ENCODE data around the gene DOCK4. TPM values are rescaled to one million over a fixed set of nuclear protein-coding genes. Genes with fewer than 3 reads are reported as not detected.

DOCK4 gene
- polyA plus RNA-seq, 1 donor (not counting 4 experiments of a cell fraction or from before 2014, with no cell fraction given) = 13.9 TPM

DNA sequence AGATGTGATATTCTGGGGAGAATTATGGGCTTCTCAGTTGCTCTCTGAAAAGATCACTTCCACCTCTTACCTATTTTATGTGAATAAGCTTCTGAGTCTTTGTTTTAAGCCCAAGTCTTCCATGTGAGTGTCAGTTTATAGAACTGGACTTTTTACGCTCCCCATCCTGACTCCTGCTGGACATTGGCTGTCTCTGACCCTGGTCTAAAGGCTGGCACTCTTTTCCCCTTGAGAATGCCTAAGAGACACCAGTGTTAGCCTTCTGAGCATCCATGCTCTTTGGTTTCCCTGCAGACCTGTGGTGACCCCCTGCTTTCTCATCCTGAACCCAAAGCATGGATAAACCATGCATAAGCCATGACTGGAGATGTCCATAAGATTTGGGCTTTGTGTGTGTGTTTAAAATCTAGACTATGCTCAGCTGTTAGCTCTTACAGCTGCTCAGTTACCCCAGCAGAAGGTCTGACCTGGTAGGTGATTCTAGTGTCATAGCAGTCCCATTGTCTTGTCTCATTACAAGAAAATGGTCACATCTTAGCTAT lies 495.3 kb downstream of the DOCK4 start:
- H3K36me3 ChIP-seq (ENCODE audit: control insufficient read depth in 2 of 2, extremely low read depth in 1 of 2, insufficient read depth in 2 of 2, low read length in 2 of 2) = no peaks in the 10 kb centered on the region
- H2AFZ ChIP-seq (ENCODE audit: control insufficient read depth, low read length) = no peak overlapping the region
- no peaks in the 10 kb centered on the region for H3K9me1 ChIP-seq (ENCODE audit: control insufficient read depth, extremely low read depth, insufficient read depth, low read length)
- no peaks in the 10 kb centered on the region for H3K27me3 ChIP-seq (ENCODE audit: control insufficient read depth, extremely low read depth, insufficient read depth, low read length)
- TF ChIP-seq, protein P1, sequence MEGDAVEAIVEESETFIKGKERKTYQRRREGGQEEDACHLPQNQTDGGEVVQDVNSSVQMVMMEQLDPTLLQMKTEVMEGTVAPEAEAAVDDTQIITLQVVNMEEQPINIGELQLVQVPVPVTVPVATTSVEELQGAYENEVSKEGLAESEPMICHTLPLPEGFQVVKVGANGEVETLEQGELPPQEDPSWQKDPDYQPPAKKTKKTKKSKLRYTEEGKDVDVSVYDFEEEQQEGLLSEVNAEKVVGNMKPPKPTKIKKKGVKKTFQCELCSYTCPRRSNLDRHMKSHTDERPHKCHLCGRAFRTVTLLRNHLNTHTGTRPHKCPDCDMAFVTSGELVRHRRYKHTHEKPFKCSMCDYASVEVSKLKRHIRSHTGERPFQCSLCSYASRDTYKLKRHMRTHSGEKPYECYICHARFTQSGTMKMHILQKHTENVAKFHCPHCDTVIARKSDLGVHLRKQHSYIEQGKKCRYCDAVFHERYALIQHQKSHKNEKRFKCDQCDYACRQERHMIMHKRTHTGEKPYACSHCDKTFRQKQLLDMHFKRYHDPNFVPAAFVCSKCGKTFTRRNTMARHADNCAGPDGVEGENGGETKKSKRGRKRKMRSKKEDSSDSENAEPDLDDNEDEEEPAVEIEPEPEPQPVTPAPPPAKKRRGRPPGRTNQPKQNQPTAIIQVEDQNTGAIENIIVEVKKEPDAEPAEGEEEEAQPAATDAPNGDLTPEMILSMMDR (optimal IDR thresholded peaks at IDR 0.05 in 1 of 3, IDR thresholded peaks at IDR 0.05 in 1 of 3, conservative IDR thresholded peaks at IDR 0.05 in 1 of 3; ENCODE audit: extremely low read depth in 1 of 3, insufficient read depth in 2 of 3, low read length in 3 of 3) = no peak
- TF ChIP-seq EZH2 (IDR thresholded peaks at IDR 0.05; ENCODE audit: low read length) = no peak
- H3K79me2 ChIP-seq (ENCODE audit: control insufficient read depth, insufficient read depth, low read length) = no peaks in the 10 kb centered on the region
- no peak overlapping the region for H3K27ac ChIP-seq (ENCODE audit: control insufficient read depth, insufficient read depth, low read length)
- H4K20me1 ChIP-seq (ENCODE audit: control insufficient read depth, extremely low read depth, insufficient read depth, low read length) = no peaks in the 10 kb centered on the region
- FAIRE-seq (no peak), DNase-seq (ENCODE audit: low read depth, low spot score) (no peak)
- H3K4me3 ChIP-seq (ENCODE audit: control insufficient read depth in 2 of 3, extremely low read depth in 1 of 3, insufficient read depth in 2 of 3, low read depth in 1 of 3, low read length in 3 of 3) = no peak overlapping the region
- dilution Hi-C loops (cut with MboI; ENCODE audit: extremely low pct_ligation_motif_present, low sequenced_read_pairs) = no loop called here
- H3K4me2 ChIP-seq (ENCODE audit: control insufficient read depth, extremely low read depth, insufficient read depth, low read depth, low read length) = no peak overlapping the region
- H3K4me1 ChIP-seq (ENCODE audit: control insufficient read depth, extremely low read depth, insufficient read depth, low read length) = no peaks in the 10 kb centered on the region
- no peaks in the 10 kb centered on the region for H3K9me3 ChIP-seq (ENCODE audit: control insufficient read depth, low read depth, low read length)
- H3K9ac ChIP-seq (ENCODE audit: control insufficient read depth, extremely low read depth, insufficient read depth, low read length) = no peak overlapping the region

DNA sequence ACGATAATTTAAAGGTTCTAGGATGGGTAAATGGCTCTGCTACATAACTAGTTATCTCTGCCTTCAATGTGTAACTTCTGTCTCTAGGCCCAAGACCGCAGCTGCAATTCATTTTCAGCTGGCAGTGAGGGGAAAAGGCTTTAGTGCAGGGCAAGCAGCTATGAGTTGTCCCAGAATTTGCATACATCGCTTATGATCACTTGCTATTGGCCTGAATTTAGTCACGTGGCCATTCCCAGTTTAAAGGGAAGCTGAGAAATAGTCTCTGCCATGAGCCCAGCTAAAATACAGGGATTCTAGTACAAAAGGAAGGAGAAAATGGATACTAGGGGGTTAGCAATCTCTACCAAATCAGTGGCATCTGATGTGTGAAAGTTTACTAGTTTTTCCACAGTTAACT lies 498.1 kb downstream of the DOCK4 start:
- Histone ChIP-seq H3K9me3 (ENCODE audit: control insufficient read depth, low read depth, low read length) (no peaks in the 10 kb centered on the region), H3K4me1 (ENCODE audit: control insufficient read depth, extremely low read depth, insufficient read depth, low read length) (no peaks in the 10 kb centered on the region), H2AFZ (ENCODE audit: control insufficient read depth, low read length) (no peak overlapping the region), H3K27me3 (ENCODE audit: control insufficient read depth, extremely low read depth, insufficient read depth, low read length) (no peaks in the 10 kb centered on the region), H3K9ac (ENCODE audit: control insufficient read depth, extremely low read depth, insufficient read depth, low read length) (no peak overlapping the region), H3K27ac (ENCODE audit: control insufficient read depth, insufficient read depth, low read length) (no peak overlapping the region), H3K9me1 (ENCODE audit: control insufficient read depth, extremely low read depth, insufficient read depth, low read length) (no peaks in the 10 kb centered on the region), H3K79me2 (ENCODE audit: control insufficient read depth, insufficient read depth, low read length) (no peaks in the 10 kb centered on the region), H3K4me3 (ENCODE audit: control insufficient read depth in 2 of 3, extremely low read depth in 1 of 3, insufficient read depth in 2 of 3, low read depth in 1 of 3, low read length in 3 of 3) (no peak overlapping the region), H3K4me2 (ENCODE audit: control insufficient read depth, extremely low read depth, insufficient read depth, low read depth, low read length) (no peak overlapping the region), H3K36me3 (ENCODE audit: control insufficient read depth in 2 of 2, extremely low read depth in 1 of 2, insufficient read depth in 2 of 2, low read length in 2 of 2) (no peaks in the 10 kb centered on the region), H4K20me1 (ENCODE audit: control insufficient read depth, extremely low read depth, insufficient read depth, low read length) (no peaks in the 10 kb centered on the region)
- no peak for FAIRE-seq
- dilution Hi-C loops (cut with MboI; ENCODE audit: extremely low pct_ligation_motif_present, low sequenced_read_pairs) = no loop called here
- no peak for DNase-seq (ENCODE audit: low read depth, low spot score)
- TF ChIP-seq, protein P1 (optimal IDR thresholded peaks at IDR 0.05 in 1 of 3, IDR thresholded peaks at IDR 0.05 in 1 of 3, conservative IDR thresholded peaks at IDR 0.05 in 1 of 3; ENCODE audit: extremely low read depth in 1 of 3, insufficient read depth in 2 of 3, low read length in 3 of 3) = no peak
- TF ChIP-seq EZH2 (IDR thresholded peaks at IDR 0.05; ENCODE audit: low read length) = no peak
